HCT116 (cell line): ENCODE measurements around the gene DRGX.

Experiments used
- EZH2 ChIP-seq: fragments of 200-600 bp; sonication (generic); IDR thresholded peaks from 2 replicates; pipeline ENCODE4 v1.6.1; 2017; ENCODE audit warnings: antibody characterized with exemption, mixed run types
- TF ChIP-seq, protein P1 (sequence below), 3 experiments: fragments of 200-600 bp in 1 of 3; sonication (generic) in 1 of 3; IDR thresholded peaks in 2 of 3; conservative IDR thresholded peaks in 1 of 3; 2 replicates each; pipeline ENCODE4 v1.5.1; 2012 to 2017; ENCODE audit warnings: low read depth in 2 of 3, low read length in 2 of 3, antibody characterized with exemption in 1 of 3, borderline replicate concordance in 1 of 3, control low read depth in 1 of 3, mild to moderate bottlenecking in 1 of 3, mixed read lengths in 1 of 3, mixed run types in 1 of 3, moderate library complexity in 1 of 3; ENCODE audit not compliant: insufficient read depth in 1 of 3

- TF ChIP-seq, protein P1, sequence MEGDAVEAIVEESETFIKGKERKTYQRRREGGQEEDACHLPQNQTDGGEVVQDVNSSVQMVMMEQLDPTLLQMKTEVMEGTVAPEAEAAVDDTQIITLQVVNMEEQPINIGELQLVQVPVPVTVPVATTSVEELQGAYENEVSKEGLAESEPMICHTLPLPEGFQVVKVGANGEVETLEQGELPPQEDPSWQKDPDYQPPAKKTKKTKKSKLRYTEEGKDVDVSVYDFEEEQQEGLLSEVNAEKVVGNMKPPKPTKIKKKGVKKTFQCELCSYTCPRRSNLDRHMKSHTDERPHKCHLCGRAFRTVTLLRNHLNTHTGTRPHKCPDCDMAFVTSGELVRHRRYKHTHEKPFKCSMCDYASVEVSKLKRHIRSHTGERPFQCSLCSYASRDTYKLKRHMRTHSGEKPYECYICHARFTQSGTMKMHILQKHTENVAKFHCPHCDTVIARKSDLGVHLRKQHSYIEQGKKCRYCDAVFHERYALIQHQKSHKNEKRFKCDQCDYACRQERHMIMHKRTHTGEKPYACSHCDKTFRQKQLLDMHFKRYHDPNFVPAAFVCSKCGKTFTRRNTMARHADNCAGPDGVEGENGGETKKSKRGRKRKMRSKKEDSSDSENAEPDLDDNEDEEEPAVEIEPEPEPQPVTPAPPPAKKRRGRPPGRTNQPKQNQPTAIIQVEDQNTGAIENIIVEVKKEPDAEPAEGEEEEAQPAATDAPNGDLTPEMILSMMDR (IDR thresholded peaks at IDR 0.05 in 2 of 3, conservative IDR thresholded peaks at IDR 0.05 in 1 of 3; ENCODE audit: borderline replicate concordance in 1 of 3, insufficient read depth in 1 of 3, low read depth in 2 of 3, low read length in 2 of 3) = no peak
- TF ChIP-seq EZH2 = no peak
Observed at GRCh38 chr10:49333192-49333591, 62.7 kb downstream of the DRGX start.
